HG02885 (cell line): ENCODE measurements around the gene CRHR2.
A peak's percentile ranks its signal among the peaks of the same experiment; 100 is the strongest.

Experiments
- ATAC-seq: cut with Tn5 transposase; IDR thresholded peaks from one replicate; pipeline ENCODE4 v1.9.1; 2021; ENCODE audit warnings: mild to moderate bottlenecking; ENCODE audit not compliant: unreplicated experiment, poor library complexity

Gene CRHR2

DNA sequence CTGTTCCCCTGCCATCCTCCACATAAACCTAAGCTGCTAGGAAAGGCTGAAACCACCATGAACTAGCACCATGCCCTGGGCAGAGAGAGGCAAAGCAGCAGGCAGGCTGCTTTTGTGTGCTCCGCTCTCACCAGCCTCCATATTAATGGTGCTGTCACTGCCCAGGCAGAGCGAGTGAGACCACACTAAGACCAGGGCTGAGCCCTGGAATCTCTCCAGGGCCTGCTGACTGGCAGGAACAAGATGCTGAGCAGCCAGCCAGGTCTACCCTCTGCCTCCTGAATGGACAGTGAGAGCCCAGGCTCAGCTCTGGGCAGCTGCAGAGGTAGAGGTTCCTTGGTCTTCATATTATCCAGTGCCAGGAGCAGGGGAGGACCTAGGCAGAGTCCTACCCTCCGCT is 1.6 kb upstream of the CRHR2 start:
- ATAC-seq: no peak

DNA sequence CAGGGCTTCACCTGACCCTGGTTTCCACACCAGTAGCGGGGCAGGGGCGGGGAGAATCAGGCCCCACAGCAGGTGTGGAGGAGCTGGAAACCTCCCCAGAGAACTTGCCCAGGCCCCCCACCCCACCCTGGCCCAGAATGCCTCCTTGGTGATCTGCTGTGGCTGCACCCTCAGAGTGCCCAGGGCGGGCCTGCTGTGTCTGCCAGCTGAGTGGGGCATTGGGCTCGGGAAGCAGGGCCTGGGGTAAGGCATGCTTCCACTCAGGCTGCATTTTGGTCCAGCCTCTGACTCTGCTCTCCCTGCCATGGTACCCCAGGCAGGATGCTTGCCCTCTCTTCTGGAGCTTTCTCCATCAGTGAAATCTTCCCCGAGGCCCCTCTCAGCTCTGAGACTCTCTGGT is 1.1 kb upstream of the CRHR2 start:
- no peak for ATAC-seq

DNA sequence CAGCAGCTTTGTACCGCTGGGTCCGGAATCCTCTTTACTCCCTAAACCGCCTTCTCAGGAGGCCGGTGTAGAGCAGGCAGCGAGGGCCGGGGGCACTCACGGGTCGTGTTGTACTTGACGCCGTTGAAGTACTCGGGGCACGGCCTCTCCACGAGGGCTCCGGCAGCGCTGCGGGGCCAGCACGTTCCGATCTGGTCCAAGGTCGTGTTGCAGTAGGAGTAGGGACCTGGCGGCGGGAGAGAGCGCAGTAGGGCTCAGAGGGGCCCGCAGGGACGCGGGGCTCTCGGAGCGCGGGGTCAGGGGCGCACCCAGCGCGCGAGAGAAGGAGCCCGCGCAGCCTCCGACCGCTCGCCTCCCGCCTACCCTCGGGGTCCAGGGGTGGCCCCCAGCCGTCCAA is 443 bp downstream of the CRHR2 start:
- ATAC-seq: peak; percentile 10

DNA sequence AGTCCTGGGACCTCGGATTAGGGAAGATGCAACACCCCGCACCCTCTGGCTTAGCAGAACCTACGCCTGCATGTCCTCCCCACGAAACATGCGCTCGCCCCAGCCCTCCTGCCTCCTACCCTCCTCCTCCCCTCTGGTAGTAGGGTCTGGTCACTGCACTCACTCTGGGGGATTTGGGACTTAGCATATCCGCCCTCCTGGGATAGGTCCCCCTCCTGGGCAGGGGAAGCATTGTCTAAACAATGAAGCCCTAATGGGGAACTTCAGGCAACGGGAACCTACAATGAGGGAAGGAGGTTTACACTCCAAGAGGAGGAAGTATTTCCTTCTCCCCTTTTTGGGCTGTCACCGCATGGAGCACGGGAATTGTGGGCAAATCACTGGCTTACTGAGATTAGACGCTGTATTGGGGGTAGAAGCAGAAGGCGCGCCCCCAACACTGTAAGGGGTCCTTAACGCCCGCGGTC is 892 bp downstream of the CRHR2 start:
- ATAC-seq: no peak

DNA sequence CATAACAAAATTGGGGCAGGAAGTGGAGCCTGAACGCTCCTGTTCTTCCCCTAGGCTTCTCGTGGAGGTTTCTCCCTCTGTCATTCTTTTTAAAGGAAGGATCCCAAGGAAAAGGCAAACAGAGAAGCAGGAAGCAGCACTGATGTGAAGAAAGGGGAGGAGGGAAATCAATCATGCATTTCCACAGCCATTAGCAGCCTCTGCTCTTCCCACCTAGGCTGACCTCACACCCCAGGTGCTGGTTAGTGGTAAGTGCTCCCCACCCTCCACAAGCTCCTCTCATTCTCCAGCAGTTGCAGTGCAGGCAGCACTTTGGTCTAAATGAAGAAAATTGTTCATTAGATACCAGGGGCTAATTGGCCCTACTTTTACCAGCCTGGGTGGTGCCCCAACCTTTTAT is 2.6 kb downstream of the CRHR2 start:
- ATAC-seq: no peak

DNA sequence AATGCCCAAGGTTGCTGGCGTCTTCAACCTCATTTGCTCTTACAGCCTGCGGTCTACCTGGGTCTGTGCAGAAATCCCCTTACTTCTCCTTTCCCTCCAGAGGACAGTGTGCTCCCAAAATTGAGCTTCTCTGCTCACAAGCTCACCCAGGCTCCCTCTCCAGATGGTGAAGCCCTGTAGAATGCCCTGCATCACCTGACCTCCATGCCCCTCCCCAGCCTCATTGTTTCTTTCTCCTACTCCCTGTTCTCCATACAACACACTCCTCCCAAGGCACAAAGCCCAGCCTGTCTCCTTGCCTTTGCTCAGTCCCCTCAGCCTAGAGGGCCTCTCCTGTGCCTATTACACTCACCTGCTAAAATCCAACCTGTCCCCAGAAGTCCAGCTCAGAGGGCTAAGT is 3.5 kb downstream of the CRHR2 start:
- no peak for ATAC-seq

DNA sequence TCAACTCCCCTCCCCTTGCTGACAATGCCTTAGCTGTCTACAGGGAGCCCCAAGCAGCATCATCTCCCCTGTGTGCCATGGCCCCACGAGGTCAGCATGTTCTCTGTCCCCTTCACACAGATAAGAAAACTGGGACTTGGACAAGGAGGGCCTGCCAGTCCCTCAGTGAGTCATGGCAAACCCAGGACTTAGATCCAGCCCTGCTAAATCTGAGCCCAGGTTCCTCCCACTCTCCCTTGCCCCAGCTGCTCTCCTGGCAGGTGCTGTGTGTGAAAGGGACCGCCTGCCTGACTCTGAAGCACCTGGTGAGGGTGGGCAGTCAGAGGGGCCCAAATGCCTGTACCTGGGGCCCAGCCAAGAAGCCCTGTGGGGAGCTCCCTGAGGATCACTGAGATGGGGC is 7.4 kb downstream of the CRHR2 start:
- no peak for ATAC-seq

DNA sequence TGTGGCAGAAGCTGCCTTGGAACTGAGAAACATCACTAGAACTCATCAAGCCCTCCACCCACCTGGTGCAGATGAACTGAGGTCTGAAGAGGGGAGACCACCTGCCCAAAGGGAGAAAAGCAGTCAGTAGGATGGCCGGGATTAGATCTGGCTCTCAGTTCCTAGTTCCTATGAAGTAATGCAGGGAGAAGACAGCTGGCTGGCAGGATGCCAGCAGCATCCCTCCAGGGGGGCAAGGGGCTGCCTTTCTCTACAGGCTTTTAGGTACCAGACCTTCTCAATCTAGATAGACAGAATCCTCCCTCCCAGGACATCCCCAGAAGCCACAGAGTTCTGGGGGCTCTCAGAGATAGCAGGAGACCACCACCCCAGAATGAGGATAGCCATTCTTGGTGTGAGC is 7.8 kb downstream of the CRHR2 start:
- no peak for ATAC-seq

DNA sequence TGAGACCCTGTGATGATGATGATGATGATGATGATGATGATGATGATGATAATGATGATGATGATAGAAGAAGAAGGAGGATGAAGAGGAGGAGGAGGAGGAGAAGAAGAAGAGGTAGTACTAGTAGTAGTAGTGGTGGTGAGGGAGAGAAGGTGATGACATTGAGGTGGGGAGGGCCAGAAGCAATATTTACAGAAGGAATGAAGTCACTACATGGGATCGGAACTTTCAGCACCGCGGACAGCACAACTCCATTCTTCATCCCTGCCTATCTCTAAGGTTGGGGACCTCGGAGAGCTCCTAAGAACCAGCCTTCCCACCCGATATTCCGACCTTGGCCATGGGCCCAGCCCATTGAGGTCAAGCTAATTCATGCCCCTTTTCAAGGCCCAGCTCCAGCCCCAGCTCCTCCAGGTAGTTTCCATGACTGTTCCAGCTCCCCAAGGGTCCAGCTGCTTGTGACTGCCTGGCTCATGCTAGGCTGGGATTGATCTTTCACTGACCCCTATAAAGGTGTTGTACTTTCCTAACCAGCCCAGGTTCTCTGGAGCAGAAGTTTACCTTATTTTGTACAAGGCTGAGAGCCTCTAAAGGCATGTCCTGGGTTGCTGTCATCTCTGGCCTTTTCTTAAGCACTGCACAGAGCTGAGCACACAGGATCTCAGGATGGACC is 10.3 kb downstream of the CRHR2 start:
- no peak for ATAC-seq

DNA sequence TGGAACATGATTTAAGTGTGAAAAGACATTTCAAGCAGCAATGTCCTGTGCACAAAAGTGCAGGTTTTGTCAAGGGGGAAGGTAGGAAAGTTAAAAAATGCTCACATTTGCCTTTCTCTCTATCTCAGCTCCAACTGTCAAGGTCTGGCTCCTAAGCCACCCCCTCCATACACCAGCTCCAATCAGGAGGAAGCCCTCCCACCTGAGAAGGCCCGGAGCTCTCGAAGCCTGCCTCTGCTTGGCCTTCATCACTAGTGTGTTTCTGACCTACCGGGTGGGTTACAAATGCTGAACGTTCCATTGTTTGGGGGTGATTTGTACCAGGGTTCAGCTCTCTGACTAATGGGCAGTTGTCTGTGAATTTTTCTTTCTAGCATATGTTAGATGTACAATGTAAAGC is 14.2 kb downstream of the CRHR2 start:
- no peak for ATAC-seq

DNA sequence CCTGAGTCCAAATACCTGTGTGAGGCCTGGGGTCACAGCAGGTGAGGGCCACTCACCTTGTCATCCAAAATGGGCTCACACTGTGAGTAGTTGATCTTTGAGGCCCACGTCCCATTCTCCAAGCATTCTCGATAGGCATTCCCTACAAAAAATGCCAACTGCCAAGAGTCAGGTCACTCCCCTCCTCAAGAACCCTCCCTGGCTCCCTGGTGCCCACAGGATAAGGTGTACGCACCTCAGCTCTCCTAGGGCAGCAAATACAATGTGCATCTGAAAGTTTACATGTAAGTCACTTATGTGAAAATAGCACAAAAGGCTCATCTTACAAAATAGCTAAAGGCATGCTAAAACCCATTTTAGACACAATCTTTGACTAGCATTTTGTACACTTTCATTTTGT is 15.1 kb downstream of the CRHR2 start:
- no peak for ATAC-seq

DNA sequence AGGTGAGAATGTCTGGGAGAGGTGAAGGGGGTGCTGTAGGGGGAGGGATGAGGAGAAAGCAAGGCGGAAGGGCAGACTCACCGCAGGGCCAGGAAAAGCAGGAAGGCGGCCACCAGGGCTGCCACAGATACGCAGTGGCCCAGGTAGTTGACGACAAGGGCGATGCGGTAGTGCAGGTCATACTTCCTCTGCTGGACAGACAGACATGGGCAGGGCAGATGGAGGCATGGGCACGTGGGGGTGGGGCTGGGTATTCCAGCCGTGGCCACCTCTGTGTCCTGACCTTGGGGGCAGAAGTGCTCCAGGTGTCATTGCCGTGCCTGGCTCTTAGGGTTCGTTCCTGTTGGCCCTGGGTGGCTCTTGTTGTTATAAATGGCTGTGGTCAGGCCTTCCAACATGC is 16.8 kb downstream of the CRHR2 start:
- no peak for ATAC-seq

DNA sequence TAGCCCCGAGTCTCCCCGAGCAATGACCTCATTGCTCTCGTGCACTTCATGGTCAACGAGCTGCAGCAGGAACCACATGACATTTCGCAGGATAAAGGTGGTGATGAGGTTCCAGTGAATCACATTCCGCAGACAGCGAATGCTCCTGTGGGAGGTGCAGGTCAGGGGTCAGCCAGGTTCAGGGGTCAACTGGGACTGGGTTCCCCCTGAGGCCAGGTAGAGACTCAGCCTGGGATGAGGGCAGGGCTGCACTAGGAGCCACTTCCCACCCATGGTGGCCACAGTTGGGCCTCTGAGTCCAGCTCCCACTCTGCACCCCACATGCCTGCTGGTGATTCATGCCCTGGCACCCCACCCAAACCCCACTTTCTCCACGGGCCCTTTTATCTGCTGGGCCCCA is 17.2 kb downstream of the CRHR2 start:
- ATAC-seq: no peak

DNA sequence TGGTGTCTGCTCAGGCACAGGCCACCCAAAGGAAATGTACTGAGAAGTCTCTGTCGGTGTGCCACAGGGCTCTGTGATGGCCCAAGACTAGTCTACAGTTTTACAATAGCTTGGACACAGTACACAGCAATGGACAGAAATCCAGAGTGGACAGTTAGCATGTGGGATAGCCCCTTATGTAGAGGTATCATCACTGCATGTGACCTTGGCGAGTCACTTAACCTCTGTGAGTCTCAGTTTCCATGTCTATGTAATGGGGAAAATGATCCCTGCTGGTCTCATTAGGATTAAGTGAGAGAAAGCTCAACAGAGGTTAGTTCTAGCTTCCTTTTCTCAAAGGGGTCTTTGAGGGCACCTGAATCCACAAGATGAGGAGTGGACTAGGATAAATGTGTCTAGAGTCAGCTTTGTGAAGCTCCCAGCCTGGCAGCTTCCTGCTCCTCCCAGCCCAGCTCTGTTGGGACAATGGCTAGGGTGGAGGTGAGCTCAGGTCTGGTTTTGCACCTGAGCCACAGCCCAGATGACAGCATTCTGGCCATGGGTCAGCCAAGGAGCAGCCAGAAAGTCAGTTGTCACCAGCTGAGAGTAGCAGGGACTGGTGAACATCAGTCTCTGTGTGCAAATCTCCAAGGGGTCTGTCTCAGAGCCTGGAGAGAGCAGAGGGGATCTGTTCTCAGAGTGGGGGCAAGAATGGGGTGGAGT is 17.9 kb downstream of the CRHR2 start:
- ATAC-seq: no peak

DNA sequence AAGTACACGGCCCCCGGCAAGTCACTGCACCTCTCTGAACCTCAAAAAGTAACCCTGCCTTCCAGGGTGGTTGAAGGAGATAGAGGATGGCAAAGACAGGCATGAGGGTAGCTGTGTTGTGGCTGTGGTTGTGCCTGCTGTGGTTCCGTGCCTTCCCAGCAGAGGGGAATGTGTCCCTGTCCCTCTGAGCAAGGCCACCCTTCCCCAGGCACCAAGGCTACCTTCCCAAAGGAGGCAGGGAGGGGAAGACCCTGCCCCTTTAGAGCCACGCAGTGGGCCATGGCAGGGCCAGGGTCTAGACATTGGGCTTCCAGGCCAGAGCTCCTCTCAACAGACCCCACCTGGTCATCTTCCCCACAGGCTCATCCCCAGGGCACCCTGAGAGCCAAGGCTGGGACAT is 18.8 kb downstream of the CRHR2 start:
- ATAC-seq: no peak

DNA sequence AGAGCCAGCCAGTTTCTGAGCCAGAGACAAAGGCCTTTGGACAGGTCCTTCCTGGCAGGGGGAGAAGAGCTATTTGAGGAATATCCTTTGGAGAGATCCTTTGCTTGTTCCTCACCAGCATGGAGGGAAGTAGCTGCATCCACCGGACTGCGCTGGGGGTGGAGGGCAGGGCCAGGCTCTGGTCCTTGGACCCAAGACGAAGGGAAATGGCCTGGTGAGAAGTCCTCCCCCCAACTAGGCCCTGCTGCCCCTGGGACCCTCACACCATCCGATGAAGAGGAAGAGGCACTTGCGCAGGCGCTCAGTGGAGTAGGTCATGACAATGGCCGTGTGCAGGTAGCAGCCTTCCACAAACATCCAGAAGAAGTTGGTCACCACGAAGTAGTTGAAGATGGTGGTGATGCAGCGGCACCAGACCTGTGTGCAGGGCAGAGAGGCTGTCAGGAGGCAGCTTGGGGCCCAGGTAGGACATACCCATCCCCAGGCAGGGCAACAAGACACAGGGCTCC is 19.8 kb downstream of the CRHR2 start:
- no peak for ATAC-seq

DNA sequence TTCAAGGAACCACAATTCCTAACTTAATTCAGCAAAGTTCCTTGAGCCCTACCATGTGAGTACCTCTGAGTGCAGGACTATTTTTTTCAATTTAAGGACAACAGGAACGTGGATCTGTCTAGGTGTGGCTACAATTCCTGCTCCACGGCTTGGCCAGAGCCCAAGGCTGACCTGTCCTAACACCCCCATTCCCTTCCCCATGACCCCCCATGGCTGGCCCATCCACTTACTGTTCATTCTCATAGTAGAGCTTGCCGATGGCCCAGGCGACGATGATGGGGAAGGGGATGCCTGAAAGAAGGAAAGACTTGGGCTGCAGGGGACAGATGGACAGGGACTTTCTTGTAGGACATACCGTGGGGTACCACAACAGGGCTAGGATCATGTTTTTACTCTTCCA is 20.3 kb downstream of the CRHR2 start:
- ATAC-seq: no peak

DNA sequence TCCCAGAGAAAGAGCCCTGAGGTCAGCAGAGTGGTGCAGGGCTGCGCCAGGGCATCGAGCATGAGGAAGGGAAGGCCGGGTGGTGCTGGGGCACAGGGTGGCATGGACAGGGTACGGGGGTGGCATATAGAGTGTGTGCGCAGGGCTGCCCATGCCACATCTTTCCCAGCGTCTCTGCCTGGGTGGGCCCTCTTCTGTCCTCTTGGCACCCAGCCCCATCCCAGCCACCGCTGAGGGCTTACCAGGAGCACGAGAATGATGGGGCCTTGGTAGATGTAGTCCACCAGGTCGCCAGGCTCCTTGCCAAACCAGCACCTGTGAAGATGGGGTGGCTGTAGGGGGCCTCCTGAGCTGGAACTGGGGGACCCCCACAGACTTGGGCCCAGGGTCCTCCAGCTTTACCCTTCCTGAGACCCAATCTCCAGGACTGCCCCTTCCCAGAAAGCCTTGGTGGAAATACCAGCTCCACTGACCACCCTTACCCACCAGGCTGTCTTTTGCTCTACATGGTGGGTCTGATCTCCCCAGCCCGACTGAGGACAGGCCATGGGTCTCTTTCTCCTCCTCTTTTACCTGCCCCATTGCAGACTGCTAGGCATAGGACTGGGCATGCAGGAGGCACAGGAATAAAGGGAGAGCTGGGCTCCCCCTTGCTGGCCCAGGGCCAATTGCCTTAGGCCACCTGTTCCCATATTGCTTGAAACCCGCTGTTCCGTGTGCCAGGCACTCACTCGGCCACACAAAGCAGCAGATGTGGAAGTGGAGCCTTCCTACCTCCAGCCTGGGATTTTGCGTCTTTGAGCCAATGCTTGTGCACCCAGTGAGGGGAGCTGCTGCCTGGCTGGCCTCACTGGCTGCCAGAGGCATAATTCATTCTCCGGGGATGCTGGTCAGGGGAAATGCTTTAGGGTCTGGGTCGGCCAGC is 21.7 kb downstream of the CRHR2 start:
- ATAC-seq: no peak

DNA sequence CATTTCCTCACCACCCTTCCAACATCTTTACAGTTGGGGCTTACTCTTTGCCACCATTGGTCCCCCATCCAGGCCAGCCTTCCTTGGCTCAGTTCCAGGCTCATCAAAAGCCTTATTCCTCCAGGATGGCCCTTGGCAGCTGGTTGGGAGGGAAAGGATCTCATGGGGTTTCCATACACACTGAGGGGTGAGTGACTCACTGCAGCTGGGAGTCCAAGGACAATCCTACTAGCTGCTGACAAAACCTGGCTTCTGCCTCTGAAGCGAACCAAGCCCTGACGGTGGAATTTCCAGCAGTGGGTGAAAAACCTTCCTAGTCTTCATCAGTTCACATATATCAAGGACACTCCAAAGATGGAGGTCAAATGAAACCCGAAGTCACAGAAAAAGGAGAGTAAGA is 22.9 kb downstream of the CRHR2 start:
- no peak for ATAC-seq

DNA sequence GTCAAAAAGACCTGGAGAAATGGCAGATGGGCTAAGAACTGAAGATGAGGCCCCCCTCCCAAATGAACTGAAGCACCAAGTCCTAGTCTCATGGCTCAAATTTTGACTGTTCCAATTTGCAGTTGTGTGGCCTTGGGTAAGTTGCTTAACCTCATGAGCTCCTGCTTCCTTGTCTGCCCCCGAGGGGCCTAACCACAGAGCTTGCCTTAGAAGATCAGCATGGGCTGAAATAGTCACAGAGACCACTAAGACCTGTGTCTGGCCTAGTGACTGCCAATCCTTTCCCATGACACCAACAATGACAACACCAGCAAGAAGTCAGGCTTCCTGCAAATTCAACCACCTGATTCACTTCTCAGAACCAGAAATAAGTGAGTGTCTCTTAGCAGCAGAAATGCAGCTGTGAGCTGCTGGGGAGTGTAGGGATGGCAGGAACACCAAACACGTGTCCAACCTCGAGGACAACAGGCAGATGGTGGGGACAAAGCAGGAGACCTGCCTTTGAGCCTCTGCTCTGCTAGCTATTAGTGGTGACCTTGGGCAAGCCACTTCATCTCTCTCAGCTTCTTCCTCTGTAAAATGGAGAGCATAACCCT is 23.7 kb downstream of the CRHR2 start:
- ATAC-seq: no peak

DNA sequence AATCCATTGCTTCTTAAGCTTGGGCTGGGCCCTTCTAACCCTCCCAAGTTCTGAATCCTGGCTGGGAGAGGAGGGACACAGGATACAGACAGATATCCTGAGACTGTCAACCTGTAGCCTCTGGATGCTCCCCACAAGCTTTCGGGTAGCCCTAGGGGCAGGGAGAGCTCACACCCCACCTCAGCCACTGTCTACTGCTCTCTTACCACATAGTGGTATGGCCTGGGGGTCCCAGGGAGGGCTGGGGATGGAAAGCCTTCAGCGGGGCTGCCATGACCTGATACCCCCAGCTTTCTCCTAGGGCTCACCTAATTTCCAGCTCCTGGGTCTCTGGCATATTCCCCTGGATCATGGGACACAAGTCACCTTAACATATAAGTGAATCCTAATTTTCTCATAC is 25.1 kb downstream of the CRHR2 start:
- no peak for ATAC-seq
